ENCODE data around the gene BCKDHA. TPM values are rescaled to one million over a fixed set of nuclear protein-coding genes. Genes with fewer than 3 reads are reported as not detected.

The BCKDHA gene
- total RNA-seq, 1 experiment from 2014 or later, result 19.4 TPM

- peaks cover 15% of the 10 kb centered on the region for H3K4me1 ChIP-seq
- Mint-ChIP-seq H3K4me1 (ENCODE audit: low read depth, unreplicated experiment) (peaks cover 16% of the 10 kb centered on the region), H3K27me3 (ENCODE audit: insufficient read depth, unreplicated experiment) (no peaks in the 10 kb centered on the region), H3K27ac (ENCODE audit: unreplicated experiment) (no peak overlapping the region), H3K36me3 (ENCODE audit: insufficient read depth, unreplicated experiment) (peaks cover 27% of the 10 kb centered on the region), H3K9me3 (ENCODE audit: unreplicated experiment) (no peaks in the 10 kb centered on the region), H3K4me3 (ENCODE audit: unreplicated experiment) (no peak overlapping the region)
- no peak for TF ChIP-seq CTCF (IDR thresholded peaks at IDR 0.05; ENCODE audit: insufficient read depth in 1 of 2, low read depth in 1 of 2, low read length in 1 of 2, severe bottlenecking in 1 of 2, unreplicated experiment in 1 of 2)
- H3K9me3 ChIP-seq, result no peaks in the 10 kb centered on the region
- H3K36me3 ChIP-seq (ENCODE audit: control insufficient read depth, insufficient read depth, low read length), result peaks cover 2% of the 10 kb centered on the region; the same call in 1 of the 2 replicates
- ChIA-PET CTCF (no interaction called here), POLR2A (no interaction called here)
- BruUV-seq (replicated peaks), result no TSS peak
- H3K4me3 ChIP-seq (ENCODE audit: low read depth, low read length), result no peak overlapping the region
- intact Hi-C loops (cut with micrococcal nuclease; ENCODE audit: unreplicated experiment), result no loop called here
- H3K27me3 ChIP-seq (replicated peaks; ENCODE audit: control insufficient read depth, insufficient read depth, low read length), result no peaks in the 10 kb centered on the region
- DNase-seq, result no peak
These were observed 14.3 kb downstream of the BCKDHA start for GRCh38 chr19:41411968-41412265.

GRCh38 chr19:41412953-41413352 is 15.3 kb downstream of the BCKDHA start:
- H3K36me3 Mint-ChIP-seq (ENCODE audit: insufficient read depth, unreplicated experiment), result peaks cover 27% of the 10 kb centered on the region
- Histone ChIP-seq H3K36me3 (ENCODE audit: control insufficient read depth, insufficient read depth, low read length) (peaks cover 2% of the 10 kb centered on the region; the same call in 1 of the 2 replicates), H3K4me3 (ENCODE audit: low read depth, low read length) (no peak overlapping the region), H3K9me3 (no peaks in the 10 kb centered on the region), H3K27me3 (replicated peaks; ENCODE audit: control insufficient read depth, insufficient read depth, low read length) (no peaks in the 10 kb centered on the region), H3K4me1 (peaks cover 15% of the 10 kb centered on the region)
- no peaks in the 10 kb centered on the region for H3K27me3 Mint-ChIP-seq (ENCODE audit: insufficient read depth, unreplicated experiment)
- H3K9me3 Mint-ChIP-seq (ENCODE audit: unreplicated experiment), result no peaks in the 10 kb centered on the region
- peaks cover 16% of the 10 kb centered on the region for H3K4me1 Mint-ChIP-seq (ENCODE audit: low read depth, unreplicated experiment)
- BruUV-seq (replicated peaks), result no TSS peak
- TF ChIP-seq CTCF (IDR thresholded peaks at IDR 0.05; ENCODE audit: insufficient read depth in 1 of 2, low read depth in 1 of 2, low read length in 1 of 2, severe bottlenecking in 1 of 2, unreplicated experiment in 1 of 2), result no peak
- H3K4me3 Mint-ChIP-seq (ENCODE audit: unreplicated experiment), result no peak overlapping the region
- ChIA-PET POLR2A (no interaction called here), CTCF (no interaction called here)
- no peak overlapping the region for H3K27ac Mint-ChIP-seq (ENCODE audit: unreplicated experiment)
- intact Hi-C loops (cut with micrococcal nuclease; ENCODE audit: unreplicated experiment), result no loop called here
- DNase-seq, result no peak

- H3K36me3 Mint-ChIP-seq (ENCODE audit: insufficient read depth, unreplicated experiment), result peaks cover 27% of the 10 kb centered on the region
- no peak overlapping the region for H3K4me3 Mint-ChIP-seq (ENCODE audit: unreplicated experiment)
- Histone ChIP-seq H3K4me1 (peaks cover 11% of the 10 kb centered on the region), H3K36me3 (ENCODE audit: control insufficient read depth, insufficient read depth, low read length) (peaks cover 2% of the 10 kb centered on the region; the same call in 1 of the 2 replicates), H3K27me3 (replicated peaks; ENCODE audit: control insufficient read depth, insufficient read depth, low read length) (no peaks in the 10 kb centered on the region), H3K4me3 (ENCODE audit: low read depth, low read length) (no peak overlapping the region), H3K9me3 (no peaks in the 10 kb centered on the region)
- no TSS peak for BruUV-seq (replicated peaks)
- no peak overlapping the region for H3K27ac Mint-ChIP-seq (ENCODE audit: unreplicated experiment)
- H3K9me3 Mint-ChIP-seq (ENCODE audit: unreplicated experiment), result no peaks in the 10 kb centered on the region
- H3K4me1 Mint-ChIP-seq (ENCODE audit: low read depth, unreplicated experiment), result peaks cover 13% of the 10 kb centered on the region
- ChIA-PET POLR2A (no interaction called here), CTCF (no interaction called here)
- intact Hi-C loops (cut with micrococcal nuclease; ENCODE audit: unreplicated experiment), result no loop called here
- DNase-seq, result no peak
- no peaks in the 10 kb centered on the region for H3K27me3 Mint-ChIP-seq (ENCODE audit: insufficient read depth, unreplicated experiment)
- no peak for TF ChIP-seq CTCF (IDR thresholded peaks at IDR 0.05; ENCODE audit: insufficient read depth in 1 of 2, low read depth in 1 of 2, low read length in 1 of 2, severe bottlenecking in 1 of 2, unreplicated experiment in 1 of 2)
These were observed 16.3 kb downstream of the BCKDHA start for GRCh38 chr19:41413947-41414346.
